Activated naive CD8-positive, alpha-beta T cell treated with anti-CD3 and anti-CD28 coated beads, Interleukin-2, amount 10 ng/mL, durations not matched to agents 7 days and 5 days (primary cell): ENCODE data around the gene RAC2. TPM values are rescaled to one million over a fixed set of nuclear protein-coding genes. Genes with fewer than 3 reads are reported as not detected.

Experiments
- ATAC-seq: fragments of 150-1000 bp; cut with Tn5 transposase; one replicate; pipeline ENCODE4 v1.10.0; 2021; ENCODE audit warnings: low read depth, moderate library complexity
- POLR2A ChIA-PET: fragments of 350-600 bp; sonication (Branson Sonifier 250); formaldehyde crosslinking; loops from one replicate; lab custom pipeline; 2021; ENCODE audit warnings: antibody characterized with exemption; lab: Charles Lee
- DNase-seq: peaks from one replicate; pipeline ENCODE4 v3.0.0; 2021
- H3K27ac Mint-ChIP-seq: one replicate; pipeline ENCODE4 v1.8.0; 2022; ENCODE audit warnings: mild to moderate bottlenecking, mixed read lengths
- H3K27me3 Mint-ChIP-seq: one replicate; pipeline ENCODE4 v1.8.0; 2022; ENCODE audit warnings: mild to moderate bottlenecking, moderate library complexity, mixed read lengths
- H3K36me3 Mint-ChIP-seq: one replicate; pipeline ENCODE4 v1.8.0; 2021; ENCODE audit warnings: mild to moderate bottlenecking, mixed read lengths
- H3K4me1 Mint-ChIP-seq: one replicate; pipeline ENCODE4 v1.8.0; 2021; ENCODE audit warnings: mixed read lengths
- H3K4me3 Mint-ChIP-seq: one replicate; pipeline ENCODE4 v1.8.0; 2022; ENCODE audit warnings: mild to moderate bottlenecking, moderate library complexity, mixed read lengths
- H3K9me3 Mint-ChIP-seq: one replicate; pipeline ENCODE4 v1.8.0; 2021; ENCODE audit warnings: mixed read lengths
- total RNA-seq, 2 experiments: library from RNA; stranded (reverse); gene quantifications; one replicate each; pipeline ENCODE4 v1.2.3, GENCODE V29; 2021

The RAC2 gene
- total RNA-seq, 2 experiments from 2014 or later: 963 to 1,011 TPM

DNA sequence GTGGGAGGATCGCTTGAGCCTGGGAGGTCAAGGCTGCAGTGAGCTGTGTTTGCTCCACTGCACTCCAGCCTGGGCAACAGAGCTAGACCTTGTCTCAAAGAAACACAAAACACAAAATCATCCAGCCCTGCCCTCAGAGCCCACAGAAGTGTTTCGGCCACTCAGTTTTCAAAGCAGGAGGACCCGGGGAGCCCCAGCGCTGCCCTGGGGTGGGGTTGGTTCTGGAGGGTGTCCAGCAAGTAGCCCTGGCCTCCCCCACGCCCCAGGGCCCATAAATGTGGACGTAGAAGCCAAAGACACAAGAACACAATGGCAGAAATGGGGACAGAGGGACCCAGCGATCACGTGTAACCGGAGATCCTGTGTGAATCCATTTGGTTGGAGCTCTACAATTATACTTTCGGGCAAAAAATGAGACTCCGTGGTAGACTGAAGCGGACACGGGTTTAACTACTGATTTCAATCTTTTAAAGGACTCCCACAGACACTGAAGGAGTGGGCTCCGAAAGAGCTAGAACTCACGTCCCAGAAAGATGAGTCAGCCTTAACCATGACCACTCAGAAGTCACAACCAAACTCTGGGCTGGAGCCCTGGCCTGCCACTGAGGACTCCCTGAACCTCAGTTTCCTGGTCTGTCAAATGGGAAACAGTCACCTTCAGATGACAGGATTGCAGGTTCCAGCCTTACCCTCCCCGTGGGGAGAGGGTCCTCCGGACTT is 29.2 kb upstream of the RAC2 start:
- peaks cover 5% of the 10 kb centered on the region for H3K27me3 Mint-ChIP-seq
- POLR2A ChIA-PET: interaction anchor here (0.9 to 1.2 kb wide), 4 partner anchors 13 to 41 kb away, joined by 3 to 5 read pairs (median 4); no protein-coding TSS in a partner anchor

DNA sequence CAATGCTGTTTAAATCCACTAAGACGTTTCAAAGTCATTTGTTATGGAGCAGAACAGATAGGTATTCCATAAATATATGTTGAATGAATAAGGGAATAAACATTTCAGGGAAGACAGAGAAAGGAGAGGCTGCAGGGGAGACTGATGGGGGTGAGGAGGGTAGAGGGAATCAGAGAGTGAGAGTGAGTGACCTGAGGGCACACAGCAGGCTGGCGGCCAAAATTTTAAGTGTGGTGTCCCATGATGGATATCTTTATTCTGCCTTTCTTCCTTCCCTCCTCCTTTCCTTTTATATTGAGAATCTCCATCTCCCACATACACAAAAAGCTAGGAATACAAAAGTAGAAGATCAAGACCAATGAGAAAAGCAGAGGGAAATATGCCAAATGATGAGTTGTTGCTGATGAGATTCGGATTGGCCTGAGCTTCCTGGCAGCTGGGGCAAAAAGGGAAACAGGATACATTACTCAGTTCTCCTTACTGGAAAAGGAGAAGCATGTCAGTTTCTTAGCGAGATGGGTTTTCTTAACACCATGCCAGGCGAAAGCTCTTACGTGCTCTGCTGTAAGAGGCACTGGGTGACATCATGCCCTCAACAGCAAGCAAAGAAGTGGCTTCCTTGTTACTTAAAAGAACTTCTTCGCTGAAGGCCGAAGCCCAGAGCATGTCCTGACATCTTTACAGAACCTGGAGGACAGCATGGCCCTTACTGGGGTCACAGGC is 27.0 kb upstream of the RAC2 start:
- ATAC-seq: no peak
- peaks cover 2% of the 10 kb centered on the region for H3K36me3 Mint-ChIP-seq
- DNase-seq: no peak
- peaks cover 54% of the 10 kb centered on the region for H3K4me1 Mint-ChIP-seq
- peak overlapping the region; percentile 9 for H3K27ac Mint-ChIP-seq
- POLR2A ChIA-PET: interaction anchor here (1.3 to 1.5 kb wide), 2 partner anchors 28 to 35 kb away, joined by 3 to 5 read pairs; no protein-coding TSS in a partner anchor
- H3K9me3 Mint-ChIP-seq: no peaks in the 10 kb centered on the region
- peaks cover 5% of the 10 kb centered on the region for H3K27me3 Mint-ChIP-seq
- no peak overlapping the region for H3K4me3 Mint-ChIP-seq

More for the DNA sequence above, 29.2 kb upstream of the RAC2 start:
- Mint-ChIP-seq H3K36me3 (peaks cover 2% of the 10 kb centered on the region), H3K27ac (peak overlapping the region; percentile 19), H3K9me3 (no peaks in the 10 kb centered on the region), H3K4me3 (no peak overlapping the region), H3K4me1 (peaks cover 50% of the 10 kb centered on the region)
- ATAC-seq (peak; percentile 59), DNase-seq (no peak)

DNA sequence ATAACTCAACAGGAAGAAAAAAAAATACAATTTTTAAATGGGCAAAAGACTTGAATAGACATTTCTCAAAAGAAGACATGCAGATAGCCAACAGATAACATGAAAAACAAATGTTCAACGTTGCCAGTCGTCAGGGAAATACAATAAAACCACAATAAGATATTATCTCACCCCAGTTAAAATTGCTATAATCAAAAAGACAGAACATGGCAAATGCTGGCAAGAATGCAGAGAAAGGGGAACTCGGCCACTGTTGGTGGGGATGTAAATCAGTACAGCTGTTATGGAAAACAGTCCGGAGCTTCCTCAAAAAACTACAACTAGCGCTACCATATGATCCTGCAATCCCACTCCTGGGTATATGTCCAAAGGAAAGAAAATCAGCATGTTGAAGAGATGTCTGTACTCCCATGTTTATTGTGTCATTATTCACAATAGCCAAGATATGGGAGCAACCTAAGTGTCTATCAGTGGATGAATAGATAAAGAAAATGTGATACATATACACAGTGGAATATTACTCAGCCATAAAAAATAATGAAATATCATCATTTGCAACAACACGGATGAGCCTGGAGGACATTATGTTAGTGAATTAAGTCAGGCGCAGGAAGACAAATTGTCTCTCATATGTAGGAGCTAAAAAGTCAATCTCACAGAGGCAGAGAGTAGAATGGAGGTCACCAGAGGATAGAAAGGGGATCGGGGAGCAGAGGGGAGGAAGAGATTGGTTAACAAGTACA is 26.0 kb upstream of the RAC2 start:
- Mint-ChIP-seq H3K4me3 (no peak overlapping the region), H3K9me3 (peaks cover under 1% of the 10 kb centered on the region), H3K27ac (no peak overlapping the region)

DNA sequence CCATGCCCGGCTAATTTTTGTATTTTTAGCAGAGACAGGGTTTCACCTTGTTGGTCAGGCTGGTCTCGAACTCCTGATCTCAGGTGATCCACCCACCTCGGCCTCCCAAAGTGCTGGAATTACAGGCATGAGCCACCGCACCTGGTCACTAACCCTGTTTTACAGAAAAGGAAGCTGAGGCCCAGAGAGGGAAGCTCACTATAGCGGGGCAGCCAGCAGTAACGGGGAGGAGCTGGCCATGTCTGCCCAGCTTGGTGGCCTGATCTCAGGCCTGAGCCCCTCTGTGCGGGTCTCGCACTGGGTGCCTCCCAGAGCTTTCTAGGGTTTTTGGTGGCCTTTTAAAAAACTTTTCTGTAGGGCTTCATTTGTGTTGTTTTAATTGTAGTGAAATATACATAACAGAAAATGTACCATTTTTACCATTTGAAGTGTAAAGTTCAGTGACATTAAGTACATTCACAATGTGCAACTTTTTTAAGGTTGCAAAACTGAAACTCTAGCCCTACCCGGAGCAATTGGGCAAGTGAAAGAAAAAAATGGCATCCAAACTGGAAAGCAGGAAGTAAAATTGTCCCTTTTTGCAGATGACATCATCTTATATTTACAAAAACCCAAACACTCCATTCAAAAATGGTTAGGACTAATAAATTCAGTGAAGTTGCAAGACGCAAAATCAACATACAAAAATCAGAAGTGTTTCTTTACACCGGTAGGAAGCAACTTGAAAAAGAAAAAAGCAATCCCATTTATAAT is 23.8 kb upstream of the RAC2 start:
- peak overlapping the region; percentile 83 for H3K4me3 Mint-ChIP-seq
- POLR2A ChIA-PET: interaction anchor here (0.8 to 2.7 kb wide), 7 partner anchors 14 to 46 kb away, joined by 3 to 21 read pairs (median 7); no protein-coding TSS in a partner anchor
- ATAC-seq (no peak), DNase-seq (peak; percentile 42)
- H3K9me3 Mint-ChIP-seq: peaks cover 9% of the 10 kb centered on the region
- H3K27ac Mint-ChIP-seq: peak overlapping the region; percentile 95
- H3K4me1 Mint-ChIP-seq: peaks cover 34% of the 10 kb centered on the region
- peaks cover 2% of the 10 kb centered on the region for H3K36me3 Mint-ChIP-seq
- H3K27me3 Mint-ChIP-seq: peaks cover 5% of the 10 kb centered on the region

More for the DNA sequence above, 26.0 kb upstream of the RAC2 start:
- ATAC-seq (no peak), DNase-seq (no peak)
- H3K4me1 Mint-ChIP-seq: peaks cover 49% of the 10 kb centered on the region
- peaks cover 5% of the 10 kb centered on the region for H3K27me3 Mint-ChIP-seq
- peaks cover 2% of the 10 kb centered on the region for H3K36me3 Mint-ChIP-seq
- POLR2A ChIA-PET: interaction anchor here (1.1 kb wide), 1 partner anchor 159 kb away, joined by 3 read pairs; no protein-coding TSS in a partner anchor

DNA sequence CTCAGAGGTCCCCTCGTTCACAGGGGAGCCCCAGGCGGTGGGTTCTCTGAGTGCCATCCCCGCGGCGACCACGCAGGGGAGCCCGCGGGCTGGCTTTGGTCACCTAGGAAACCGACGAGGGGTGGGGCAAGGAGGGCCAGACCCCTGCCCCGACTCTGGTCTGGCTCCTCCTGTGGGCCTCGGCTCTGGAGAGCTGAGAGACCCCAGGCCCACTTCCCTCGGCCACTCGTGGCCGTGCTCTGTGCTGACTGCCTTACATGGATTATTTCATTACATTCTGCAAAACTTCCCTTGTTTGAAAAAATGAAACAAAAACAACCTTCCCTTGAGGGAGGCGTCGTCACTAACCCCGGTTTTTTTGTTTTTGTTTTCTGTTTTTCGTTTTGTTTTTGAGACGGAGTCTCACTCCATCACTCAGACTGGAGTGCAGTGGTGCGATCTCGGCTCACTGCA is 23.1 kb upstream of the RAC2 start:
- H3K4me1 Mint-ChIP-seq: peaks cover 37% of the 10 kb centered on the region
- peak; percentile 88 for DNase-seq
- H3K27ac Mint-ChIP-seq: peak overlapping the region; percentile 95
- H3K36me3 Mint-ChIP-seq: peaks cover 2% of the 10 kb centered on the region
- POLR2A ChIA-PET: interaction anchor here (0.8 to 2.7 kb wide), 7 partner anchors 14 to 47 kb away, joined by 3 to 21 read pairs (median 7); no protein-coding TSS in a partner anchor
- ATAC-seq: peak; percentile 76
- peaks cover 5% of the 10 kb centered on the region for H3K27me3 Mint-ChIP-seq
- peak overlapping the region; percentile 83 for H3K4me3 Mint-ChIP-seq
- peaks cover 9% of the 10 kb centered on the region for H3K9me3 Mint-ChIP-seq

DNA sequence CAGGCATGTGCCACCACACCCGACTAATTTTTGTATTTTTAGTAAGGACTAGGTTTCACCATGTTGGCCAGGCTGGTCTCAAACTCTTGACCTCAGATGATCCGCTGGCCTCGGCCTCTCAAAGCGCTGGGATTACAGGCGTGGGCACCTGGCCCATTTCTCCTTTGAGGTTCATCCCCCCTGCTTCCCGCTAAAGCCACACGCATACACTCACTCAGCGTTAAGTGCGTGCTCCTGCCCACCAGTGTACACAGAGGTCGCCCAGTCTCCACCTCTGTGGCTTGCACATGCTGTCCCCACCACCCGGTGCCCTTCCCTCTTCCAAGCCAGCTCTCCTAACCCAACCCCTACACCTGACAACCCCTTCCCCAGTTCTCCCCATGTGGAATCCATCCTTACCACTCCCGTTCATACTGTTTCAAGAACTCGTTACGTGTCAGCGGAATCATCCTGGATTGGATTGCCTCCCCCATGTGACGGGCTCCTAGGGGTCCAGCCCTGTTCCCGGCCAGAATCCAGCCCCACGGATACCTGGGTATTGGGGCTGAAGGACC is 22.6 kb upstream of the RAC2 start:
- DNase-seq (no peak), ATAC-seq (peak; percentile 19)
- POLR2A ChIA-PET: interaction anchor here (1.5 to 2.7 kb wide), 3 partner anchors 21 to 47 kb away, joined by 8 to 21 read pairs (median 11); no protein-coding TSS in a partner anchor
- Mint-ChIP-seq H3K4me1 (peaks cover 37% of the 10 kb centered on the region), H3K36me3 (peaks cover 2% of the 10 kb centered on the region), H3K4me3 (peak overlapping the region; percentile 83), H3K27ac (peak overlapping the region; percentile 95), H3K27me3 (peaks cover 5% of the 10 kb centered on the region), H3K9me3 (peaks cover 9% of the 10 kb centered on the region)

DNA sequence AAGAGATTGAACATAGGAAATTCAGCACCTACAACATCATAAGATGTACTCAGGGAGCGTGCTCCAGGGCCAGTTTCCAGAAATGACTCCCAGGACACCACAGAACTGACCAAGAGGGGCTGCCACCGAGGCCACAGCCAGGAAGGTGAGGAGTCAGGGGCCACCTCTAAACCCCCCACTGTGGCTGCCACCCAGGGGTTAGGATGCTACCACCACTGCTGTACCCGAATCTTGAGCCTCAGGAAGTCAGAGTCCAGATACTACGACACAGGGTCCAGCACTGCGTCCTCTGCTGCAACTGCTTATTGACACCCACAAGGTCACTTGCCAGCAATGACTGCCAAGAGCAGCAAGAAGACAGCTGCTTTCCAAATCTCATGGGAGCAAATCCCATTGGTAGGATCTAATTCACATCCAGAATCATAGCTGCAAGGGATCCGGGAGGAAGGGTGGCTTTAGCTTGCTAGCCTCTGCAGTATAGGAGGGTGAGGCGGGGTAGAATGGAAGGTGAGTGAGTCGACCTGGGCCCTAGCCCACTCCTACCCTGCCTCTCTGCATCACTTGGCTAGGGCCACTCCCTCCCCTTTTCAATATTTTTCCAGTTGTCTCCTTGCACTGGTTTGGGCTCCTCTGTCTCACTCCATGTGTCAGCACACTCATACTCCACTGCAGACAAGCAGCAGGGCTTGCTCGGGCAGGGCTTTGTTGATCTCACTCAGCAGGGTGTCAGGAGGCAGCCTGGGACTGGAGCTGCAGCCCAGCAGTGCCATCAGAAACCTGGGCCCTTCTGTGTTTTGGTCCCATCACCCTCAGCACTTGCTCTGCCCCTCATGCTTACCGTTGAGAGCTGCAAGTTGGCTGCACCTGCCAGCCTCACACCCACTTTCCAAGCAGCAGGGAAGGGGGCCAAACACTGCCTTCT is 20.2 kb upstream of the RAC2 start:
- Mint-ChIP-seq H3K27me3 (no peaks in the 10 kb centered on the region), H3K4me1 (peaks cover 35% of the 10 kb centered on the region), H3K27ac (no peak overlapping the region), H3K36me3 (peaks cover 2% of the 10 kb centered on the region), H3K4me3 (no peak overlapping the region), H3K9me3 (peaks cover 9% of the 10 kb centered on the region)
- POLR2A ChIA-PET: interaction anchor here (0.8 to 1.4 kb wide), 2 partner anchors 20 to 35 kb away, joined by 3 to 7 read pairs; partner anchors contain the start of gene RAC2
- no peak for ATAC-seq
- peak; percentile 23 for DNase-seq

DNA sequence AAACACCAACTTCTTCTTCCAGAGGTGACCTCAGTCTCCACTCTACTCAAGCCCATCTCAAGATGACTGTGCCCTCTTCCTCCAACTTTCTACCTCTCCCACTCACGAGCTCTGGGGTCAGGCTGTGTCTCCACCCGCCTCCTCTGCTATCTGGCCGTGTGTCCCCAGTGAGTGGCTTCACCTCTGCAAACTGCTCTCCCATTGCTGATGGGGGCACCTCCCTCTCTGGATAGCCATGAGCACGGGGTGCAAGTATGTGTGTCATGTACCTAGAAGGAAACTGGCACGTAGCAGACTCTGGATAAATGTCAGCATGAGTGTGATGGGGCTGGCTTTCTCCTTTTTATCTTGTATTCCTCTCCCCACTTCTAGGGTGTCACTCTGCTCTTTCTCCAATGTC is 18.3 kb upstream of the RAC2 start:
- Mint-ChIP-seq H3K36me3 (peaks cover 2% of the 10 kb centered on the region), H3K9me3 (peaks cover 9% of the 10 kb centered on the region), H3K27ac (no peak overlapping the region), H3K4me1 (peaks cover 30% of the 10 kb centered on the region), H3K27me3 (no peaks in the 10 kb centered on the region), H3K4me3 (no peak overlapping the region)
- no peak for ATAC-seq
- POLR2A ChIA-PET: interaction anchor here (1.1 kb wide), 1 partner anchor 20 kb away, joined by 3 read pairs; no protein-coding TSS in a partner anchor
- peak; percentile 25 for DNase-seq

DNA sequence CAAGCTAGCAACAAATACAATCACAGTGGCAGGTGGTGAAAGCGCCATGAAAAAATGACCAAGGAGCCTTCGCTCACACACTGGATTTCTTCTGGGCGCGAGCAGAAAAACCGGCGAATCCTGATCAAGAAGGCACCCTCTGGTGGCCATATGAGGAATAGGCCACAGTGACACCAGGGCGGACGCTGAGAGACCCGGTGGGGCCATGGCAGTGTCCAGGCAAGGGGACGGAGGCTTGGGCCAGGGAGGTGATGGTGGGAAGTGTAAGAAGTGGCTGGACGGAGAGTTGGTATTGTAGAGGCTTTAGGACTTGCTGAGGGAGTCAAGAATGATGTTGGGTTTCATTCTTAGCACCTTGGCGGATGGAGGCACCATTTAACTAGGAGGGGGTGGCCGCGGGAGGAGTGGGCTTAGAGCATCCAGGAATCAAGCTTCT is 16.9 kb upstream of the RAC2 start:
- peak overlapping the region; percentile 39 for H3K27ac Mint-ChIP-seq
- H3K27me3 Mint-ChIP-seq: peaks cover 7% of the 10 kb centered on the region
- ATAC-seq (peak; percentile 52), DNase-seq (peak; percentile 68)
- peaks cover 2% of the 10 kb centered on the region for H3K36me3 Mint-ChIP-seq
- H3K9me3 Mint-ChIP-seq: peaks cover 9% of the 10 kb centered on the region
- peaks cover 21% of the 10 kb centered on the region for H3K4me1 Mint-ChIP-seq
- H3K4me3 Mint-ChIP-seq: peak overlapping the region; percentile 41
- POLR2A ChIA-PET: interaction anchor here (0.9 to 3.5 kb wide), 6 partner anchors 12 to 35 kb away, joined by 3 to 46 read pairs (median 8); partner anchors contain the start of gene RAC2

DNA sequence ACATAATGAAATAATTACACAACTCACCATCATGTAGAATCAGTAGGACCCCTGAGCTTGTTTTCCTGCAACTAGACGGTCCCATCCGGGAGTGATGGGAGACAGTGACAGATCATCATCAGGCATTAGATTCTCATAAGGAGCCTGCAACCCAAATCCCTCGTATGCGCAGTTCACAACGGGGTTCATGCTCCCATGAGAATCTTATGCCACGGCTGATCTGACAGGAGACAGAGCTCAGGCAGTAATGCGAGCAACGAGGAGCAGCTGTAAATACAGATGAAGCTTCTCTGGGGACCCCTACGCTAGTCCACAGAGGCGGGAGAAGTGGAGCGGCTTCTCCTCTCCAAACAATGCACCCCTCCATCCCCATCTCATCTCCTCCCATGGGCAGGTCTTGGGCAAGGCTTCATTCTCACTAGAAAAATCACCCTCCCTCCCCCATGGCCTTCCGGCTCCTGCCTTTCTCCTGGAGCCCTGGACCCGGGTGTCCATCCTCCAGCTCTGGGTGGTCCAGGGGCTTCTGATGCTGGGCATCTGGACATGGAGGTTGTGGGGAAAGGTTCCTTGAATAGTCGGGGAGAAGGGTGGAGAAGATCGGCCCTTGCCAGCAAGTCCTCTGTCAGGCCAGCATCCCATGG is 16.2 kb upstream of the RAC2 start:
- Mint-ChIP-seq H3K27me3 (peaks cover 7% of the 10 kb centered on the region), H3K9me3 (peaks cover 9% of the 10 kb centered on the region), H3K36me3 (no peaks in the 10 kb centered on the region), H3K4me1 (peaks cover 24% of the 10 kb centered on the region), H3K4me3 (no peak overlapping the region), H3K27ac (no peak overlapping the region)
- ATAC-seq (no peak), DNase-seq (peak; percentile 22)
- POLR2A ChIA-PET: interaction anchor here (0.6 to 3.5 kb wide), 8 partner anchors 13 to 214 kb away, joined by 3 to 46 read pairs (median 6); partner anchors contain the start of gene RAC2
